Neural cell (in vitro differentiated cells): ENCODE results near the gene GRIK3.
"Not testable (repeated sequence)": the region's sequence is repeated elsewhere in the genome, so short reads cannot be mapped to it uniquely, and the experiment has no call there.

Experiments used
- CTCF ChIP-seq: fragments of 450-650 bp; IDR thresholded peaks from 2 replicates; pipeline ENCODE4 v1.5.1; 2014; ENCODE audit warnings: antibody characterized with exemption, mild to moderate bottlenecking, moderate library complexity; ENCODE audit not compliant: poor library complexity, severe bottlenecking
- EZH2 ChIP-seq: fragments of 200-600, 300-800 bp; shearing (Covaris generic), sonication (generic); IDR thresholded peaks from 2 replicates; pipeline ENCODE4 v1.6.1; 2014; ENCODE audit warnings: antibody characterized with exemption, low read length, borderline replicate concordance, mild to moderate bottlenecking; ENCODE audit not compliant: insufficient read depth, poor library complexity, severe bottlenecking

- TF ChIP-seq CTCF, EZH2: not testable (repeated sequence)
Observed at GRCh38 chr1:36767429-36767828, 266.9 kb downstream of the GRIK3 start.
